GM12878 (cell line): ENCODE data around the gene TPST1. TPM values are rescaled to one million over a fixed set of nuclear protein-coding genes. Genes with fewer than 3 reads are reported as not detected.

ENCODE experiments used
- ATAC-seq: fragments of 200-7000 bp; cut with Tn5 transposase; 3 replicates; pipeline ENCODE4 v1.9.1; 2020; ENCODE audit warnings: mild to moderate bottlenecking, moderate library complexity
- BruUV-seq: library from RNA; stranded (reverse); fragments of 400-500 nt; replicated peaks from 2 replicates; lab custom pipeline; 2021; lab: Mats Ljungman, UMichigan
- CTCF ChIA-PET: fragments of 300-600 bp; sonication (Branson Sonifier 250); formaldehyde crosslinking; extraction: SDS; loops from one replicate; lab custom pipeline; 2021; ENCODE audit warnings: inconsistent platforms; lab: Yijun Ruan, JAX
- POLR2A ChIA-PET: fragments of 350-600 bp; formaldehyde crosslinking; extraction: SDS; loops from one replicate; lab custom pipeline; 2021; ENCODE audit warnings: inconsistent platforms; lab: Charles Lee
- RAD21 ChIA-PET: fragments of 300-600 bp; sonication (Branson Sonifier 250); formaldehyde crosslinking; loops from one replicate; lab custom pipeline; 2023; ENCODE audit warnings: antibody characterized with exemption; ENCODE audit not compliant: unreplicated experiment; lab: Charles Lee
- SMC1A ChIA-PET: fragments of 300-600 bp; sonication (Branson Sonifier 250); formaldehyde crosslinking; loops from one replicate; lab custom pipeline; 2023; ENCODE audit not compliant: unreplicated experiment, uncharacterized antibody; lab: Charles Lee
- DNase-seq: peaks from one replicate; pipeline ENCODE4 v3.0.0-alpha.2; 2011; ENCODE audit warnings: low read depth, low spot score
- FAIRE-seq: peaks from 3 replicates; lab custom pipeline; 2011; peaks lifted over from hg19 to GRCh38; lab: Jason Lieb, UNC
- H2AFZ ChIP-seq: 2 replicates; pipeline ENCODE4 v1.6.0; 2011; ENCODE audit warnings: low read depth, low read length, control low read depth; ENCODE audit not compliant: control insufficient read depth
- H3K27ac ChIP-seq: 2 replicates; pipeline ENCODE4 v1.5.1; 2011; ENCODE audit warnings: control low read depth; ENCODE audit not compliant: control insufficient read depth, insufficient read depth
- H3K27me3 ChIP-seq, 2 experiments: replicated peaks in 1 of 2; 2 replicates each; pipeline versions ENCODE4 v1.6.0 to v1.6.1; 2011; ENCODE audit warnings: low read length in 1 of 2; ENCODE audit not compliant: control insufficient read depth in 2 of 2, insufficient read depth in 2 of 2
- H3K36me3 ChIP-seq, 2 experiments: 2 replicates each; pipeline ENCODE4 v1.5.1; 2011; ENCODE audit warnings: low read length in 1 of 2; ENCODE audit not compliant: control insufficient read depth in 2 of 2, insufficient read depth in 2 of 2
- H3K4me1 ChIP-seq: 2 replicates; pipeline ENCODE4 v1.6.1; 2011; ENCODE audit warnings: mild to moderate bottlenecking, low read length, moderate library complexity, mixed read lengths; ENCODE audit not compliant: control insufficient read depth, insufficient read depth
- H3K4me2 ChIP-seq: 2 replicates; pipeline ENCODE4 v1.6.0; 2011; ENCODE audit warnings: control low read depth; ENCODE audit not compliant: control insufficient read depth, insufficient read depth
- H3K4me3 ChIP-seq: fragments of 200-600 bp; sonication (generic); 2 replicates; pipeline ENCODE4 v1.5.1; 2016
- H3K79me2 ChIP-seq: 2 replicates; pipeline ENCODE4 v1.6.0; 2011; ENCODE audit warnings: low read length; ENCODE audit not compliant: control insufficient read depth, insufficient read depth
- H3K9ac ChIP-seq: 2 replicates; pipeline ENCODE4 v1.8.0; 2011; ENCODE audit warnings: low read length, control low read depth, mixed read lengths; ENCODE audit not compliant: control insufficient read depth, insufficient read depth
- H3K9me3 ChIP-seq: replicated peaks from 3 replicates; pipeline ENCODE4 v1.5.1; 2011; ENCODE audit warnings: mild to moderate bottlenecking, low read length; ENCODE audit not compliant: control insufficient read depth, insufficient read depth
- H4K20me1 ChIP-seq: 2 replicates; pipeline ENCODE4 v1.6.0; 2011; ENCODE audit not compliant: control insufficient read depth, insufficient read depth
- CBX3 ChIP-seq: fragments of 200-600 bp; sonication (generic); IDR thresholded peaks from 2 replicates; pipeline ENCODE4 v1.6.1; 2016; ENCODE audit warnings: low read depth, borderline replicate concordance
- E2F8 ChIP-seq: fragments of 450-650 bp; IDR thresholded peaks from 2 replicates; pipeline ENCODE4 v1.6.1; 2018; ENCODE audit warnings: mild to moderate bottlenecking, low read depth, moderate library complexity; ENCODE audit not compliant: partially characterized antibody
- HDGF ChIP-seq: fragments of 450-650 bp; IDR thresholded peaks from 2 replicates; pipeline ENCODE4 v1.6.1; 2016; ENCODE audit warnings: antibody characterized with exemption
- PRDM15 ChIP-seq: fragments of 450-650 bp; formaldehyde crosslinking; IDR thresholded peaks from 2 replicates; pipeline ENCODE4 v1.4.0; 2020; ENCODE audit warnings: mild to moderate bottlenecking, moderate library complexity
- SIX5 ChIP-seq: IDR thresholded peaks from 2 replicates; pipeline ENCODE4 v1.6.1; 2011; ENCODE audit warnings: mild to moderate bottlenecking, low read depth, low read length, moderate library complexity; ENCODE audit not compliant: severe bottlenecking
- ZBED1 ChIP-seq: IDR thresholded peaks from 2 replicates; pipeline ENCODE4 v1.6.1; 2016; ENCODE audit warnings: borderline replicate concordance
- WGBS: methylation state at CpG from one replicate; pipeline ENCODE4 v1.1.6; 2016; ENCODE audit warnings: low lambda C conversion rate; ENCODE audit not compliant: insufficient replicate concordance, insufficient coverage; ENCODE audit errors: missing lambda C conversion rate; 5-methylcytosine and 5-hydroxymethylcytosine counted together
- in situ Hi-C: fragments of 300-500 bp; cut with MboI; formaldehyde crosslinking; loops from 9 replicates; pipeline ENCODE4 v1.14.3; 2018; ENCODE audit warnings: mixed read lengths
- intact Hi-C: fragments of 100-400 bp; cut with micrococcal nuclease; formaldehyde crosslinking; loops from one replicate; pipeline ENCODE4 v1.14.2; 2022; ENCODE audit not compliant: unreplicated experiment
- polyA plus RNA-seq, 11 experiments: library from polyadenylated mRNA; depleted of rRNA in 4 of 11; unstranded in 6 of 11; stranded (reverse) in 5 of 11; fragments of >200 nt; fragmentation: Nextera tagmentation in 4 of 11; fragmentation: Illumina TruSeq in 1 of 11; extraction: Ambion mirVana in 4 of 11; extraction: Trizol in 1 of 11; gene quantifications; 1 replicate in 1 of 11; 2 replicates in 10 of 11; pipeline versions ENCODE4 v1.2.1 to v1.2.3, GENCODE V29; 2011 to 2016; ENCODE audit warnings: inconsistent platforms in 2 of 11, missing spikeins in 2 of 11, low read depth in 1 of 11
- total RNA-seq, 4 experiments: library from RNA; depleted of rRNA in 3 of 4; stranded (reverse); fragments of >200 nt in 3 of 4; fragmentation: Illumina TruSeq in 1 of 4; extraction: Trizol in 1 of 4; gene quantifications; 2 replicates each; pipeline versions ENCODE4 v1.2.1 to v1.2.3, GENCODE V29; 2013 to 2021

The TPST1 gene
- total and polyA plus RNA-seq, 10 of the 15 experiments (the other 5 are each of a cell fraction or from before 2014, with no cell fraction given): 1.1 to 10.6 (median 7.5) TPM

- no peak for DNase-seq
- H3K79me2 ChIP-seq: no peaks in the 10 kb centered on the region
- H2AFZ ChIP-seq: no peak overlapping the region
- FAIRE-seq: no peak
- no peak overlapping the region for H3K27ac ChIP-seq
- no peak overlapping the region for H3K4me3 ChIP-seq
- POLR2A ChIA-PET: no interaction called here
- SMC1A ChIA-PET: interaction anchor here (0.7 to 1.1 kb wide), 3 partner anchors 10 to 70 kb away, joined by 3 to 5 read pairs (median 4); no protein-coding TSS in a partner anchor
- H3K4me1 ChIP-seq: no peaks in the 10 kb centered on the region
- H4K20me1 ChIP-seq: no peaks in the 10 kb centered on the region
- in situ Hi-C loops: no loop called here
- BruUV-seq: no TSS peak
- no peak overlapping the region for H3K4me2 ChIP-seq
- no peaks in the 10 kb centered on the region for H3K36me3 ChIP-seq
- RAD21 ChIA-PET: no interaction called here
- H3K9me3 ChIP-seq: no peaks in the 10 kb centered on the region
- no peaks in the 10 kb centered on the region for H3K27me3 ChIP-seq
- ATAC-seq: no peak
- H3K9ac ChIP-seq: no peak overlapping the region
- no peak for TF ChIP-seq CBX3
- TF ChIP-seq E2F8: no peak
- no peak for TF ChIP-seq ZBED1
- TF ChIP-seq HDGF: no peak
- no peak for TF ChIP-seq PRDM15 (CRISPR knock-in tag)
- TF ChIP-seq SIX5: no peak
- TF ChIP-seq, all 136 proteins: peak for 0
- 77% methylated on average over 3 of the region's 3 CpGs for WGBS
- intact Hi-C loops: no loop called here
- CTCF ChIA-PET: interaction anchor here (0.8 kb wide), 1 partner anchor 18 kb away, joined by 4 read pairs; no protein-coding TSS in a partner anchor
Observed at GRCh38 chr7:66276363-66276762, 71.2 kb downstream of the TPST1 start.
